Small intestine (tissue), 7 donors: ENCODE measurements around the gene CALCB. TPM values are rescaled to one million over a fixed set of nuclear protein-coding genes. Genes with fewer than 3 reads are reported as not detected.

Source experiments
- DNase-seq, 2 donors: peaks; one replicate each; pipeline versions ENCODE4 v3.0.0 to v3.0.0-alpha.2; 2013
- FAIRE-seq: peaks from 2 replicates; lab custom pipeline; 2012; peaks lifted over from hg19 to GRCh38; lab: Jason Lieb, UNC
- H3K27ac ChIP-seq, 3 donors: one replicate each; pipeline ENCODE4 v1.5.1; 2013; ENCODE audit warnings: low read length in 2 of 3, mild to moderate bottlenecking in 2 of 3, control low read depth in 1 of 3, inconsistent platforms in 1 of 3, low read depth in 1 of 3, moderate library complexity in 1 of 3
- H3K27me3 ChIP-seq, 3 donors: one replicate each; pipeline ENCODE4 v1.6.1; 2013; ENCODE audit warnings: low read length in 3 of 3, inconsistent platforms in 1 of 3; ENCODE audit not compliant: control insufficient read depth in 3 of 3, insufficient read depth in 3 of 3
- H3K36me3 ChIP-seq, 3 donors: one replicate each; pipeline ENCODE4 v1.6.1; 2013; ENCODE audit warnings: low read length in 3 of 3, inconsistent platforms in 1 of 3, low read depth in 1 of 3, mild to moderate bottlenecking in 1 of 3, moderate library complexity in 1 of 3; ENCODE audit not compliant: control insufficient read depth in 3 of 3, insufficient read depth in 2 of 3
- H3K4me1 ChIP-seq, 3 donors: one replicate each; pipeline ENCODE4 v1.6.1; 2013; ENCODE audit warnings: low read length in 2 of 3, inconsistent platforms in 1 of 3, low read depth in 1 of 3, mild to moderate bottlenecking in 1 of 3, moderate library complexity in 1 of 3; ENCODE audit not compliant: control insufficient read depth in 3 of 3, insufficient read depth in 2 of 3
- H3K4me3 ChIP-seq, 3 donors: one replicate each; pipeline ENCODE4 v1.5.1; 2013; ENCODE audit warnings: low read length in 3 of 3, control low read depth in 1 of 3, inconsistent platforms in 1 of 3, low read depth in 1 of 3, mild to moderate bottlenecking in 1 of 3, moderate library complexity in 1 of 3
- H3K9me3 ChIP-seq, 2 donors: one replicate each; pipeline ENCODE4 v1.6.1; 2013; ENCODE audit warnings: low read depth in 1 of 2, low read length in 1 of 2; ENCODE audit not compliant: control insufficient read depth in 2 of 2, insufficient read depth in 1 of 2
- WGBS, 3 donors: extraction: QIAGEN DNeasy Blood & Tissue Kit; methylation state at CpG; one replicate each; pipeline ENCODE4 v1.1.7; 2013; 5-methylcytosine and 5-hydroxymethylcytosine counted together
- polyA plus RNA-seq, 4 donors: library from polyadenylated mRNA; stranded (reverse) in 3 of 4; unstranded in 1 of 4; fragments of 200-250 nt in 3 of 4; fragments of 120-200 nt in 1 of 4; gene quantifications; one replicate each; pipeline versions ENCODE4 v1.2.1 to v1.2.3, GENCODE V29; 2013
- donor health status: healthy with polysubstance abuse.
- donor health status: control.
- donor health status: control.
- donor health status: Bipolar disorder and iron deficiency.
- donor health status: healthy.

CALCB gene
- polyA plus RNA-seq, 4 donors: 0.09 to 4.4 TPM; not detected in 2

DNA sequence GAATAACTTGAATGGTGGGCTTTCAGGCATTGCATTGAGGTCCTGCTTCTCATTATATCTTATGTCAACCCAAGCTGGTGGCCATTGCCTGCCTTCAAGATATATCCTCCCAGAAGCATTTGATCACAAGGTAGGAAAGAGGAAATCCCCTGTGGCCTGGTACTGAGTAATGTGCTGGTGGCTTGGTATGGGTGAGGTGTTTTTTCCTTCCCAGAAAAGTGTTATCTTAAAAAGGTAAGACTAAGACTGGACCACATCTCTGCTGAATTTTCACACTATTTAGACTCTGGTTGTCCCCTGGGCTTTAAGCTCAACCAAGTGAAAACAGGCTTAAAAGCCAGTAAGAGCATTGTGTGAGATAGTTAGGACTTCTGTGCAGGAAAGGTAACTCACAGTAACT, 45.0 kb downstream of the CALCB start:
- no peaks in the 10 kb centered on the region for H3K9me3 ChIP-seq
- no peak for DNase-seq
- H3K4me3 ChIP-seq: no peak overlapping the region
- H3K27ac ChIP-seq: no peak overlapping the region
- H3K4me1 ChIP-seq: no peaks in the 10 kb centered on the region
- peaks cover 2 to 38% (median 3%) of the 10 kb centered on the region in 3 donors for H3K27me3 ChIP-seq
- H3K36me3 ChIP-seq: no peaks in the 10 kb centered on the region
- no peak for FAIRE-seq

DNA sequence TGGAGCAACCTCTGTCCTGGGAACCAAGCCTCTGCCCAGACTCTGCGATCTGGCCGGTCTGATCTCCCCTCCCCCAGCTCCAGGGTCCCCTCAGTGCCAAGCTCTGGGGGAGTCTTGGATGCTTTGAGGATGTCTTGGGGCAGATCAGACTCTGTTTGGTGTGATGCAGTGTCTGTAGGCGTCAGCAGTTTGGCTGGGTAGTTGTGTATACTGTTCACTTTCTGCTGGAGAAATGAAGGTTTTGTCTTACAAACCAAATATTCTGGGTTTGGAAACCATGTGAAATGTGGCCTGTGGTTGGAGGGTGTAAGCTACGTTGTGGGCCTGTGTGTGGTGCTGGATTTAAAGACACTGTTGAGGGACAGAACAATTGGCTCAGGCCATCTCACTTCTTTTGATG, 46.0 kb downstream of the CALCB start:
- Histone ChIP-seq H3K36me3 (no peaks in the 10 kb centered on the region), H3K27me3 (peaks cover 2 to 29% (median 3%) of the 10 kb centered on the region in 3 donors), H3K4me1 (no peaks in the 10 kb centered on the region), H3K27ac (no peak overlapping the region), H3K4me3 (no peak overlapping the region), H3K9me3 (no peaks in the 10 kb centered on the region)
- FAIRE-seq (no peak), DNase-seq (no peak)
- 72 to 75% (median 73%) methylated on average over 4 of the region's 4 CpGs for WGBS, 3 donors

DNA sequence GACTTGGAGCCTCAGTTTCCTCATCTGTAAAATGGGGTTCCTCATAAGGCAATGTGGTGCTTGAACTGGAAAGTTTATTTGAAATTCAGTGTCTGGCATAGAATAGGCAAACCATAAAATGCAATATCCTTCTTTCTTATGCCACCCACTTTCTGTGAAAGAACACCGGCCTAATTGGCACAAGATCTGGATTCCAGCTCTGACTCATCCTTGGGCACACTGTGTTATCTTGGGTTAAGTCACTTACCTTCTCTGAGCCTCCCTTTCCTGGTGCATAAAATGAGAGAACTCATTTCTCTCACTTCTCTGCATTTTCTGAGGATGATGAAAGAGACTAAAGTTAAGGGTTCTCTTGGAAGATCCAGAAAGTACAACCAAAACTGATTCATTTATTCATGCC, 46.4 kb downstream of the CALCB start:
- no peak overlapping the region for H3K27ac ChIP-seq
- H3K4me1 ChIP-seq: no peaks in the 10 kb centered on the region
- H3K36me3 ChIP-seq: no peaks in the 10 kb centered on the region
- no peak overlapping the region for H3K4me3 ChIP-seq
- WGBS, 3 donors: 17 to 62% (median 35%) methylated on average over 1 of the region's 1 CpG
- peaks cover 2 to 25% (median 3%) of the 10 kb centered on the region in 3 donors for H3K27me3 ChIP-seq
- FAIRE-seq (no peak), DNase-seq (no peak)
- H3K9me3 ChIP-seq: no peaks in the 10 kb centered on the region

DNA sequence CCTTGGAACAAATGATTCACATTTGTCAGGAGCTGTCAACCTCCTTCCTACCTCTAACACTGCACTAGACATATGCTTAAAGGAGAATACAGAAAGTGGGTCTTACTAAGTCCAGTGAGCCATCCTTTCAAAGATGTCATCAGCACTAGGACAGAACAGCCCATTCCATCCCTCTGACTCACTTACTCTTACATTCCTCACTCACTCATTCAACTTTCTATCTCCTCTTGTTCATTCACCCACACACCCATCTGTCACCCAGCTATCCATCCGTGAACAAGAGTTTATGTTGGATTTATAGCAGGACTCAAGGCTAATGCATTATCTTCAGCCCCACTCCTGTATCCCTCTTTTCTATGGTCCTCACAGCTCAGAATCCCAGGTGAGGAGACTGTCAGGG, 50.5 kb downstream of the CALCB start:
- H3K4me3 ChIP-seq: no peak overlapping the region
- H3K36me3 ChIP-seq: no peaks in the 10 kb centered on the region
- H3K27ac ChIP-seq: no peak overlapping the region
- no peak for DNase-seq
- peaks cover 0 to 7% (median 0%) of the 10 kb centered on the region in 3 donors for H3K27me3 ChIP-seq
- no peaks in the 10 kb centered on the region for H3K9me3 ChIP-seq
- 64 to 79% (median 68%) methylated on average over 1 of the region's 1 CpG for WGBS, 3 donors
- no peaks in the 10 kb centered on the region for H3K4me1 ChIP-seq
- no peak for FAIRE-seq

DNA sequence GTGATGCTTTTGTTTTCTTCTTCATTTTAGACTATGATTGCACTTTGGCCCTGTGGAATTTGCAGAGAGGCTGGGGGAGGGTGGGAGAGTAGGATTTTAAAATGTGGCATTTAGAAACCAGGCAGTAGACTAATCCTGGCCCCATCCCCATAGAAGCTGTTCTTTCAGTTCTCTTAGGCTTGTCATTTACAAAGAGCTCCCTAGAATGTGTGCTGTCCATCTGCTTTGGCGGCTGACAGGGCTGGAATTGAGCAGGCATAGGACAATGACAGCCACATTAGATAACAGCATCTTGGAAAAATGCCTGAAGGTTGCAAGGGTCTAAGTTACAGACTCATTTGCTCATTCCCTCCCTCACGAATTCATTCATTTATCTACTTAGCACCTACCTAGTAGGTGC, 51.1 kb downstream of the CALCB start:
- Histone ChIP-seq H3K9me3 (no peaks in the 10 kb centered on the region), H3K4me1 (no peaks in the 10 kb centered on the region), H3K27me3 (peaks cover 0 to 3% (median 0%) of the 10 kb centered on the region in 3 donors), H3K27ac (no peak overlapping the region), H3K4me3 (no peak overlapping the region), H3K36me3 (no peaks in the 10 kb centered on the region)
- no peak for FAIRE-seq
- 44 to 58% (median 49%) methylated on average over 2 of the region's 2 CpGs for WGBS, 3 donors
- no peak for DNase-seq

DNA sequence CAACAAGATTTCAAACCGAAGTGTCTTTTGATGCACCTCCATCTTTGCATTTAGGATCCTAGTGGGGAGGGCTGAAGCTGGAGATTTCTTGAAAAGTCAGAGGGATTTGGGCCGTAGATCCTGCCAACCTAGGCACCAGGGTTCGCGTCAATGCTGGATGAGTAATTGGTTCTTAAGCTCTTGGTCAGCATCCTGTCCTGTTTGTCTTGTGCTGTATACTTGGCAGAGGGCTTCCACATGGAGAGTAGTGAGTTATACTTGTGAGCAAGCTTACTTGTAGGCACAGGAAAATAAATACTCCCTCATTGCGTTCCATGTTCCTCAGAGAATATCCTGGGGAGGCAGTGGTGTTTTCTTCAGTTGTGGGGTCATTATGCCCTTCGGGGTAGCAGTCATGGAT, 53.9 kb downstream of the CALCB start:
- H3K27me3 ChIP-seq: no peaks in the 10 kb centered on the region
- FAIRE-seq: no peak
- H3K36me3 ChIP-seq: no peaks in the 10 kb centered on the region
- H3K4me3 ChIP-seq: no peak overlapping the region
- no peaks in the 10 kb centered on the region for H3K4me1 ChIP-seq
- no peaks in the 10 kb centered on the region for H3K9me3 ChIP-seq
- no peak overlapping the region for H3K27ac ChIP-seq
- no peak for DNase-seq
- 76 to 88% (median 78%) methylated on average over 6 of the region's 6 CpGs for WGBS, 3 donors

Other genes starting within 250 kb of the CALCB start
- gene CYP2R1, start 181.4 kb upstream of the CALCB start, polyA plus RNA-seq: 10 to 100 TPM; 13.2 to 53.2 (median 25.8) TPM
- under 1 TPM in 2 of 4 donors, not detected in 2; 0.18 to 0.27 TPM for gene CALCA, start 101.2 kb upstream of the CALCB start, polyA plus RNA-seq
- gene INSC, start 41.3 kb downstream of the CALCB start, polyA plus RNA-seq: 1 to 10 TPM in 3 of 4 donors, not detected in 1; 1.4 to 3.8 (median 1.9) TPM